GM12878 (cell line): ENCODE measurements around the gene P4HA2. TPM values are rescaled to one million over a fixed set of nuclear protein-coding genes. Genes with fewer than 3 reads are reported as not detected.

Source experiments
- ATAC-seq: fragments of 200-7000 bp; cut with Tn5 transposase; 3 replicates; pipeline ENCODE4 v1.9.1; 2020; ENCODE audit warnings: mild to moderate bottlenecking, moderate library complexity
- BruUV-seq: library from RNA; stranded (reverse); fragments of 400-500 nt; replicated peaks from 2 replicates; lab custom pipeline; 2021; lab: Mats Ljungman, UMichigan
- CTCF ChIA-PET: fragments of 300-600 bp; sonication (Branson Sonifier 250); formaldehyde crosslinking; extraction: SDS; loops from one replicate; lab custom pipeline; 2021; ENCODE audit warnings: inconsistent platforms; lab: Yijun Ruan, JAX
- POLR2A ChIA-PET: fragments of 350-600 bp; formaldehyde crosslinking; extraction: SDS; loops from one replicate; lab custom pipeline; 2021; ENCODE audit warnings: inconsistent platforms; lab: Charles Lee
- RAD21 ChIA-PET: fragments of 300-600 bp; sonication (Branson Sonifier 250); formaldehyde crosslinking; loops from one replicate; lab custom pipeline; 2023; ENCODE audit warnings: antibody characterized with exemption; ENCODE audit not compliant: unreplicated experiment; lab: Charles Lee
- SMC1A ChIA-PET: fragments of 300-600 bp; sonication (Branson Sonifier 250); formaldehyde crosslinking; loops from one replicate; lab custom pipeline; 2023; ENCODE audit not compliant: unreplicated experiment, uncharacterized antibody; lab: Charles Lee
- DNase-seq: peaks from one replicate; pipeline ENCODE4 v3.0.0-alpha.2; 2011; ENCODE audit warnings: low read depth, low spot score
- FAIRE-seq: peaks from 3 replicates; lab custom pipeline; 2011; peaks lifted over from hg19 to GRCh38; lab: Jason Lieb, UNC
- H2AFZ ChIP-seq: 2 replicates; pipeline ENCODE4 v1.6.0; 2011; ENCODE audit warnings: low read depth, low read length, control low read depth; ENCODE audit not compliant: control insufficient read depth
- H3K27ac ChIP-seq: 2 replicates; pipeline ENCODE4 v1.5.1; 2011; ENCODE audit warnings: control low read depth; ENCODE audit not compliant: control insufficient read depth, insufficient read depth
- H3K27me3 ChIP-seq, 2 experiments: replicated peaks in 1 of 2; 2 replicates each; pipeline versions ENCODE4 v1.6.0 to v1.6.1; 2011; ENCODE audit warnings: low read length in 1 of 2; ENCODE audit not compliant: control insufficient read depth in 2 of 2, insufficient read depth in 2 of 2
- H3K36me3 ChIP-seq, 2 experiments: 2 replicates each; pipeline ENCODE4 v1.5.1; 2011; ENCODE audit warnings: low read length in 1 of 2; ENCODE audit not compliant: control insufficient read depth in 2 of 2, insufficient read depth in 2 of 2
- H3K4me1 ChIP-seq: 2 replicates; pipeline ENCODE4 v1.6.1; 2011; ENCODE audit warnings: mild to moderate bottlenecking, low read length, moderate library complexity, mixed read lengths; ENCODE audit not compliant: control insufficient read depth, insufficient read depth
- H3K4me2 ChIP-seq: 2 replicates; pipeline ENCODE4 v1.6.0; 2011; ENCODE audit warnings: control low read depth; ENCODE audit not compliant: control insufficient read depth, insufficient read depth
- H3K4me3 ChIP-seq: fragments of 200-600 bp; sonication (generic); 2 replicates; pipeline ENCODE4 v1.5.1; 2016
- H3K79me2 ChIP-seq: 2 replicates; pipeline ENCODE4 v1.6.0; 2011; ENCODE audit warnings: low read length; ENCODE audit not compliant: control insufficient read depth, insufficient read depth
- H3K9ac ChIP-seq: 2 replicates; pipeline ENCODE4 v1.8.0; 2011; ENCODE audit warnings: low read length, control low read depth, mixed read lengths; ENCODE audit not compliant: control insufficient read depth, insufficient read depth
- H3K9me3 ChIP-seq: replicated peaks from 3 replicates; pipeline ENCODE4 v1.5.1; 2011; ENCODE audit warnings: mild to moderate bottlenecking, low read length; ENCODE audit not compliant: control insufficient read depth, insufficient read depth
- H4K20me1 ChIP-seq: 2 replicates; pipeline ENCODE4 v1.6.0; 2011; ENCODE audit not compliant: control insufficient read depth, insufficient read depth
- CBX3 ChIP-seq: fragments of 200-600 bp; sonication (generic); IDR thresholded peaks from 2 replicates; pipeline ENCODE4 v1.6.1; 2016; ENCODE audit warnings: low read depth, borderline replicate concordance
- HCFC1 ChIP-seq: fragments of 150-350 bp; IDR thresholded peaks from 2 replicates; pipeline ENCODE4 v1.6.1; 2014; ENCODE audit warnings: low read length
- KLF5 ChIP-seq: fragments of 450-650 bp; IDR thresholded peaks from 2 replicates; pipeline ENCODE4 v1.6.1; 2014; ENCODE audit warnings: mild to moderate bottlenecking; ENCODE audit not compliant: partially characterized antibody
- POU2F2 ChIP-seq: IDR thresholded peaks from 3 replicates; pipeline ENCODE4 v1.6.1; 2011; ENCODE audit warnings: low read depth, mild to moderate bottlenecking, low read length, borderline replicate concordance
- RUNX3 ChIP-seq: IDR thresholded peaks from 2 replicates; pipeline ENCODE4 v1.6.1; 2012; ENCODE audit warnings: low read length, inconsistent platforms
- WGBS: methylation state at CpG from one replicate; pipeline ENCODE4 v1.1.6; 2016; ENCODE audit warnings: low lambda C conversion rate; ENCODE audit not compliant: insufficient replicate concordance, insufficient coverage; ENCODE audit errors: missing lambda C conversion rate; 5-methylcytosine and 5-hydroxymethylcytosine counted together
- in situ Hi-C: fragments of 300-500 bp; cut with MboI; formaldehyde crosslinking; loops from 9 replicates; pipeline ENCODE4 v1.14.3; 2018; ENCODE audit warnings: mixed read lengths
- intact Hi-C: fragments of 100-400 bp; cut with micrococcal nuclease; formaldehyde crosslinking; loops from one replicate; pipeline ENCODE4 v1.14.2; 2022; ENCODE audit not compliant: unreplicated experiment
- polyA plus RNA-seq, 11 experiments: library from polyadenylated mRNA; depleted of rRNA in 4 of 11; unstranded in 6 of 11; stranded (reverse) in 5 of 11; fragments of >200 nt; fragmentation: Nextera tagmentation in 4 of 11; fragmentation: Illumina TruSeq in 1 of 11; extraction: Ambion mirVana in 4 of 11; extraction: Trizol in 1 of 11; gene quantifications; 1 replicate in 1 of 11; 2 replicates in 10 of 11; pipeline versions ENCODE4 v1.2.1 to v1.2.3, GENCODE V29; 2011 to 2016; ENCODE audit warnings: inconsistent platforms in 2 of 11, missing spikeins in 2 of 11, low read depth in 1 of 11
- total RNA-seq, 4 experiments: library from RNA; depleted of rRNA in 3 of 4; stranded (reverse); fragments of >200 nt in 3 of 4; fragmentation: Illumina TruSeq in 1 of 4; extraction: Trizol in 1 of 4; gene quantifications; 2 replicates each; pipeline versions ENCODE4 v1.2.1 to v1.2.3, GENCODE V29; 2013 to 2021
- TF ChIP-seq, protein P1 (sequence below): fragments of 450-650 bp; formaldehyde crosslinking; IDR thresholded peaks from 2 replicates; pipeline ENCODE4 v1.5.0; 2022; ENCODE audit warnings: mild to moderate bottlenecking, missing genetic modification characterization

The P4HA2 gene
- total and polyA plus RNA-seq, 10 of the 15 experiments (the other 5 are each of a cell fraction or from before 2014, with no cell fraction given), result 4.7 to 10.9 (median 7.5) TPM

DNA sequence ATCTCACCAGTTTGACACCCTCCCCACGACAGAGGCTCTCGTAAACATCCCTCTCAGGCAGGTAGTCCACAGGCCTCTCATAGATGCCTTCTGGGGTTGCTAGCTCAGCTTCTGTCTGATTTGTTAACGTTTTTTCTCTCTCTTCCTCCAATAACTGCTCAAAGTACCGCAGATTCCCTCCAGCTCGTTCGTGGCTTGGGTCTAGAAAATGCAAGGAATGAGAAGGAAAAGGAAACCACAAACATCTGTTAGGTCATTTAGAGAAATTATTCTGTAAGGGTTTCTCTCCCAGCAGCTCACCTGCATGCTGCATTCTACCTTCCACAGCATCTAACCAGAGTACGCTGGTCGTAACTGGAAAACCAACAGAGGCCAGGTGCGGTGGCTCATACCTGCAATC lies 18.5 kb downstream of the P4HA2 start:
- TF ChIP-seq KLF5 (no peak), RUNX3 (peak; percentile 47; the same call in 1 of the 2 replicates), CBX3 (no peak), POU2F2 (no peak), HCFC1 (no peak)
- TF ChIP-seq, protein P1, sequence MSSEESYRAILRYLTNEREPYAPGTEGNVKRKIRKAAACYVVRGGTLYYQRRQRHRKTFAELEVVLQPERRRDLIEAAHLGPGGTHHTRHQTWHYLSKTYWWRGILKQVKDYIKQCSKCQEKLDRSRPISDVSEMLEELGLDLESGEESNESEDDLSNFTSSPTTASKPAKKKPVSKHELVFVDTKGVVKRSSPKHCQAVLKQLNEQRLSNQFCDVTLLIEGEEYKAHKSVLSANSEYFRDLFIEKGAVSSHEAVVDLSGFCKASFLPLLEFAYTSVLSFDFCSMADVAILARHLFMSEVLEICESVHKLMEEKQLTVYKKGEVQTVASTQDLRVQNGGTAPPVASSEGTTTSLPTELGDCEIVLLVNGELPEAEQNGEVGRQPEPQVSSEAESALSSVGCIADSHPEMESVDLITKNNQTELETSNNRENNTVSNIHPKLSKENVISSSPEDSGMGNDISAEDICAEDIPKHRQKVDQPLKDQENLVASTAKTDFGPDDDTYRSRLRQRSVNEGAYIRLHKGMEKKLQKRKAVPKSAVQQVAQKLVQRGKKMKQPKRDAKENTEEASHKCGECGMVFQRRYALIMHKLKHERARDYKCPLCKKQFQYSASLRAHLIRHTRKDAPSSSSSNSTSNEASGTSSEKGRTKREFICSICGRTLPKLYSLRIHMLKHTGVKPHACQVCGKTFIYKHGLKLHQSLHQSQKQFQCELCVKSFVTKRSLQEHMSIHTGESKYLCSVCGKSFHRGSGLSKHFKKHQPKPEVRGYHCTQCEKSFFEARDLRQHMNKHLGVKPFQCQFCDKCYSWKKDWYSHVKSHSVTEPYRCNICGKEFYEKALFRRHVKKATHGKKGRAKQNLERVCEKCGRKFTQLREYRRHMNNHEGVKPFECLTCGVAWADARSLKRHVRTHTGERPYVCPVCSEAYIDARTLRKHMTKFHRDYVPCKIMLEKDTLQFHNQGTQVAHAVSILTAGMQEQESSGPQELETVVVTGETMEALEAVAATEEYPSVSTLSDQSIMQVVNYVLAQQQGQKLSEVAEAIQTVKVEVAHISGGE (CRISPR knock-in tag), result no peak
- CTCF ChIA-PET, result interaction anchor here (0.9 to 3.2 kb wide), 3 partner anchors 9 to 19 kb away, joined by 3 to 10 read pairs (median 3); no protein-coding TSS in a partner anchor
- intact Hi-C loops, result no loop called here
- Histone ChIP-seq H3K79me2 (no peaks in the 10 kb centered on the region), H3K9ac (no peak overlapping the region), H3K27ac (no peak overlapping the region), H3K9me3 (no peaks in the 10 kb centered on the region), H2AFZ (no peak overlapping the region), H3K4me3 (no peak overlapping the region), H3K36me3 (no peaks in the 10 kb centered on the region), H3K4me2 (no peak overlapping the region), H3K4me1 (peaks cover 4% of the 10 kb centered on the region; the same call in 1 of the 2 replicates), H4K20me1 (no peaks in the 10 kb centered on the region), H3K27me3 (no peaks in the 10 kb centered on the region)
- in situ Hi-C loops, result no loop called here
- no TSS peak for BruUV-seq
- ATAC-seq (no peak), DNase-seq (no peak), FAIRE-seq (no peak)
- 73% methylated on average over 9 of the region's 9 CpGs for WGBS
- SMC1A ChIA-PET, result interaction anchor here (1.7 to 2.5 kb wide), 2 partner anchors 13 to 19 kb away, joined by 5 to 8 read pairs; no protein-coding TSS in a partner anchor
- POLR2A ChIA-PET, result interaction anchor here (0.7 kb wide), 1 partner anchor 20 kb away, joined by 3 read pairs; no protein-coding TSS in a partner anchor
- RAD21 ChIA-PET, result interaction anchor here (1.0 kb wide), 1 partner anchor 29 kb away, joined by 3 read pairs; no protein-coding TSS in a partner anchor
